ENCODE data around the gene TMEM147. TPM values are rescaled to one million over a fixed set of nuclear protein-coding genes. Genes with fewer than 3 reads are reported as not detected.
A peak's percentile ranks its signal among the peaks of the same experiment; 100 is the strongest.
"Not testable (repeated sequence)": the region's sequence is repeated elsewhere in the genome, so short reads cannot be mapped to it uniquely, and the experiment has no call there.

The TMEM147 gene
- total RNA-seq, 2 experiments from 2014 or later, result 73.5 to 81.9 TPM

- intact Hi-C loops (cut with micrococcal nuclease), result no loop called here
- ChIA-PET CTCF (no interaction called here), POLR2A (no interaction called here)
- H3K4me3 Mint-ChIP-seq, result no peak overlapping the region
- H3K36me3 Mint-ChIP-seq, result no peaks in the 10 kb centered on the region
- DNase-seq, result no peak
- no peak overlapping the region for H3K27ac Mint-ChIP-seq
- peaks cover 12% of the 10 kb centered on the region for H3K27me3 Mint-ChIP-seq
- no peaks in the 10 kb centered on the region for H3K4me1 Mint-ChIP-seq (ENCODE audit: low read depth)
- peaks cover 1% of the 10 kb centered on the region for H3K9me3 Mint-ChIP-seq
Observed at GRCh38 chr19:35582760-35583159, 37.3 kb downstream of the TMEM147 start.

- ChIA-PET CTCF (interaction anchor here (1.2 kb wide), 1 partner anchor 75 kb away, joined by 4 read pairs; no protein-coding TSS in a partner anchor), POLR2A (interaction anchor here (0.6 kb wide), 1 partner anchor 13 kb away, joined by 3 read pairs; no protein-coding TSS in a partner anchor)
- intact Hi-C loops (cut with micrococcal nuclease), result loop anchor here (1.0 kb wide), 1 partner anchor 19 kb away; no protein-coding TSS in a partner anchor
- peaks cover 10% of the 10 kb centered on the region for H3K27me3 Mint-ChIP-seq
- no peak within 1 kb of the TSS for H3K27ac Mint-ChIP-seq
- DNase-seq, result peak; percentile 20
- no peaks in the 10 kb centered on the region for H3K9me3 Mint-ChIP-seq
- no peak within 1 kb of the TSS for H3K4me3 Mint-ChIP-seq
- H3K36me3 Mint-ChIP-seq, result no peaks in the 10 kb centered on the region
- H3K4me1 Mint-ChIP-seq (ENCODE audit: low read depth), result no peaks in the 10 kb centered on the region
Observed at GRCh38 chr19:35585848-35586247, 40.4 kb downstream of the TMEM147 start, which contains the start of gene PMIS2. PMIS2 (plus strand) TSS chr19:35586173; CDS start chr19:35586260, 87 bp downstream.

GRCh38 chr19:35587321-35587720, 41.9 kb downstream of the TMEM147 start:
- ChIA-PET POLR2A (no interaction called here), CTCF (interaction anchor here (1.2 to 6.3 kb wide), 2 partner anchors 39 to 77 kb away, joined by 4 to 34 read pairs; no protein-coding TSS in a partner anchor)
- intact Hi-C loops (cut with micrococcal nuclease), result no loop called here
- Mint-ChIP-seq H3K27ac (no peak overlapping the region), H3K36me3 (no peaks in the 10 kb centered on the region), H3K9me3 (no peaks in the 10 kb centered on the region), H3K27me3 (peaks cover 10% of the 10 kb centered on the region), H3K4me1 (ENCODE audit: low read depth) (no peaks in the 10 kb centered on the region), H3K4me3 (no peak overlapping the region)
- no peak for DNase-seq

GRCh38 chr19:35590875-35591274, 45.4 kb downstream of the TMEM147 start:
- Mint-ChIP-seq H3K27ac (no peak overlapping the region), H3K27me3 (peaks cover 3% of the 10 kb centered on the region), H3K4me1 (ENCODE audit: low read depth) (no peaks in the 10 kb centered on the region), H3K9me3 (no peaks in the 10 kb centered on the region), H3K36me3 (no peaks in the 10 kb centered on the region), H3K4me3 (no peak overlapping the region)
- intact Hi-C loops (cut with micrococcal nuclease), result no loop called here
- POLR2A ChIA-PET, result interaction anchor here (0.7 kb wide), 1 partner anchor 47 kb away, joined by 3 read pairs; no protein-coding TSS in a partner anchor
- CTCF ChIA-PET, result interaction anchor here (0.7 to 6.3 kb wide), 5 partner anchors 43 to 233 kb away, joined by 3 to 59 read pairs (median 4); partner anchors contain the start of gene FFAR3
- no peak for DNase-seq

GRCh38 chr19:35592226-35592625, 46.8 kb downstream of the TMEM147 start:
- POLR2A ChIA-PET, result interaction anchor here (0.6 kb wide), 1 partner anchor 21 kb away, joined by 3 read pairs; no protein-coding TSS in a partner anchor
- peak; percentile 30 for DNase-seq

GRCh38 chr19:35595026-35595425, 49.6 kb downstream of the TMEM147 start:
- H3K4me3 Mint-ChIP-seq; H3K36me3 Mint-ChIP-seq; H3K27me3 Mint-ChIP-seq; DNase-seq; H3K27ac Mint-ChIP-seq; H3K9me3 Mint-ChIP-seq; H3K4me1 Mint-ChIP-seq (ENCODE audit: low read depth); intact Hi-C loops (cut with micrococcal nuclease); POLR2A ChIA-PET: not testable (repeated sequence)
- CTCF ChIA-PET, result interaction anchor here (0.6 kb wide), 1 partner anchor 78 kb away, joined by 3 read pairs; no protein-coding TSS in a partner anchor

More at GRCh38 chr19:35592226-35592625, 46.8 kb downstream of the TMEM147 start:
- Mint-ChIP-seq H3K4me1 (ENCODE audit: low read depth) (peaks cover 5% of the 10 kb centered on the region), H3K9me3 (no peaks in the 10 kb centered on the region), H3K36me3 (no peaks in the 10 kb centered on the region), H3K4me3 (no peak overlapping the region), H3K27me3 (peaks cover 3% of the 10 kb centered on the region), H3K27ac (no peak overlapping the region)
- intact Hi-C loops (cut with micrococcal nuclease), result loop anchor here (1.0 to 2.0 kb wide), 2 partner anchors 43 to 82 kb away; no protein-coding TSS in a partner anchor
- CTCF ChIA-PET, result interaction anchor here (0.8 to 6.3 kb wide), 12 partner anchors 8 to 234 kb away, joined by 3 to 59 read pairs (median 4); partner anchors contain the start of genes ATP4A and FFAR3

- POLR2A ChIA-PET, result no interaction called here
- peaks cover 5% of the 10 kb centered on the region for H3K4me1 Mint-ChIP-seq (ENCODE audit: low read depth)
- no peak for DNase-seq
- intact Hi-C loops (cut with micrococcal nuclease), result no loop called here
- H3K27me3 Mint-ChIP-seq, result peaks cover 4% of the 10 kb centered on the region
- no peaks in the 10 kb centered on the region for H3K9me3 Mint-ChIP-seq
- no peak overlapping the region for H3K27ac Mint-ChIP-seq
- H3K4me3 Mint-ChIP-seq, result no peak overlapping the region
- no peaks in the 10 kb centered on the region for H3K36me3 Mint-ChIP-seq
- CTCF ChIA-PET, result no interaction called here
Observed at GRCh38 chr19:35595928-35596327, 50.5 kb downstream of the TMEM147 start.

GRCh38 chr19:35596366-35596999, 51.1 kb downstream of the TMEM147 start:
- H3K27ac Mint-ChIP-seq, result no peak overlapping the region
- POLR2A ChIA-PET, result no interaction called here
- DNase-seq, result peak; percentile 47
- H3K4me1 Mint-ChIP-seq (ENCODE audit: low read depth), result peaks cover 5% of the 10 kb centered on the region
- intact Hi-C loops (cut with micrococcal nuclease), result no loop called here
- CTCF ChIA-PET, result interaction anchor here (2.9 kb wide), 1 partner anchor 48 kb away, joined by 10 read pairs; no protein-coding TSS in a partner anchor
- H3K4me3 Mint-ChIP-seq, result no peak overlapping the region
- H3K36me3 Mint-ChIP-seq, result no peaks in the 10 kb centered on the region
- no peaks in the 10 kb centered on the region for H3K9me3 Mint-ChIP-seq
- peaks cover 4% of the 10 kb centered on the region for H3K27me3 Mint-ChIP-seq

Other genes starting within 250 kb of the TMEM147 start
- 1 to 10 TPM in 1 of 2 experiments, under 1 TPM in 1; 0.75 to 1.2 TPM for gene CD22, start 216.4 kb upstream of the TMEM147 start, total RNA-seq
- under 1 TPM in 1 of 2 experiments, not detected in 1; 0.12 TPM for gene FFAR1, start 197.7 kb upstream of the TMEM147 start, total RNA-seq
- gene FFAR3, start 187.2 kb upstream of the TMEM147 start, total RNA-seq, result 1 to 10 TPM; 1.1 TPM
- gene GPR42, start 174.6 kb upstream of the TMEM147 start, total RNA-seq, result under 1 TPM in 1 of 2 experiments, not detected in 1; 0.17 TPM
- gene FFAR2, start 97.4 kb upstream of the TMEM147 start, total RNA-seq, result not detected
- gene KRTDAP, start 55.2 kb upstream of the TMEM147 start, total RNA-seq, result not detected
- 1 to 10 TPM; 2.1 to 2.4 TPM for gene DMKN, start 32.0 kb upstream of the TMEM147 start, total RNA-seq
- gene SBSN, start 17.3 kb upstream of the TMEM147 start, total RNA-seq, result under 1 TPM in 1 of 2 experiments, not detected in 1; 0.10 TPM
- gene GAPDHS, start 12.2 kb upstream of the TMEM147 start, total RNA-seq, result not detected
- not detected for gene ATP4A, start 18.0 kb downstream of the TMEM147 start, total RNA-seq
- gene PMIS2, start 40.5 kb downstream of the TMEM147 start, total RNA-seq, result not detected
- gene HAUS5, start 67.1 kb downstream of the TMEM147 start, total RNA-seq, result 10 to 100 TPM; 36.6 to 43.1 TPM
- gene RBM42, start 83.4 kb downstream of the TMEM147 start, total RNA-seq, result 10 to 100 TPM; 86.4 to 88.0 TPM
- gene ETV2, start 96.1 kb downstream of the TMEM147 start, total RNA-seq, result under 1 TPM; 0.70 to 0.83 TPM
- 100 to 1,000 TPM; 444 to 453 TPM for gene COX6B1, start 102.7 kb downstream of the TMEM147 start, total RNA-seq
- gene UPK1A, start 120.9 kb downstream of the TMEM147 start, total RNA-seq, result 1 to 10 TPM in 1 of 2 experiments, under 1 TPM in 1; 0.90 to 1.0 TPM
- 100 to 1,000 TPM; 226 to 228 TPM for gene ZBTB32, start 158.9 kb downstream of the TMEM147 start, total RNA-seq
- gene KMT2B, start 172.4 kb downstream of the TMEM147 start, total RNA-seq, result 10 to 100 TPM; 47.0 to 54.2 TPM
- 10 to 100 TPM; 90.1 to 92.8 TPM for gene IGFLR1, start 196.8 kb downstream of the TMEM147 start, total RNA-seq
- 10 to 100 TPM; 34.6 to 37.8 TPM for gene U2AF1L4, start 199.8 kb downstream of the TMEM147 start, total RNA-seq
- gene PSENEN, start 200.0 kb downstream of the TMEM147 start, total RNA-seq, result 10 to 100 TPM; 46.7 to 47.9 TPM
- gene LIN37, start 202.9 kb downstream of the TMEM147 start, total RNA-seq, result 1 to 10 TPM; 7.5 TPM
- gene HSPB6, start 211.4 kb downstream of the TMEM147 start, total RNA-seq, result under 1 TPM; 0.36 to 0.53 TPM
- 10 to 100 TPM; 38.4 to 40.0 TPM for gene PROSER3, start 212.6 kb downstream of the TMEM147 start, total RNA-seq
- gene ARHGAP33, start 229.9 kb downstream of the TMEM147 start, total RNA-seq, result 10 to 100 TPM; 35.0 to 39.3 TPM